HL-60 (cell line): ENCODE data around the gene MAP4K4.

Experiments used
- DNase-seq, 2 experiments: peaks; one replicate each; pipeline ENCODE4 v3.0.0-alpha.2; 2010 to 2020; ENCODE audit warnings: low read depth in 1 of 2, low spot score in 1 of 2
- H3K27ac ChIP-seq: fragments of 250-450 bp; sonication (Bioruptor Pico); replicated peaks from 2 replicates; pipeline ENCODE4 v1.5.1; 2020; ENCODE audit warnings: mild to moderate bottlenecking, moderate library complexity
- H3K27me3 ChIP-seq: fragments of 250-450 bp; sonication (Bioruptor Pico); 2 replicates; pipeline ENCODE4 v1.5.1; 2021; ENCODE audit warnings: mild to moderate bottlenecking, moderate library complexity; ENCODE audit not compliant: insufficient read depth, poor library complexity, severe bottlenecking
- H3K4me3 ChIP-seq: replicated peaks from 2 replicates; pipeline ENCODE4 v1.5.1; 2011; ENCODE audit warnings: mild to moderate bottlenecking, control low read depth, low read length; ENCODE audit not compliant: insufficient read depth
- GABPA ChIP-seq: IDR thresholded peaks from 2 replicates; pipeline ENCODE4 v1.6.1; 2012; ENCODE audit warnings: low read depth
- POLR2AphosphoS5 ChIP-seq: IDR thresholded peaks from 2 replicates; pipeline ENCODE4 v1.6.1; 2012; ENCODE audit warnings: low read depth
- SPI1 ChIP-seq: IDR thresholded peaks from 2 replicates; pipeline ENCODE4 v1.6.1; 2012; ENCODE audit warnings: low read depth, mild to moderate bottlenecking, borderline replicate concordance
- TF ChIP-seq, protein P1 (sequence below): IDR thresholded peaks from one replicate; pipeline ENCODE4 v1.5.1; 2011; ENCODE audit warnings: low read length, control low read depth, inconsistent platforms; ENCODE audit not compliant: insufficient read depth
- TF ChIP-seq, protein P2 (sequence below): IDR thresholded peaks from 2 replicates; pipeline ENCODE4 v1.6.1; 2012; ENCODE audit warnings: low read depth; ENCODE audit not compliant: insufficient replicate concordance

Gene MAP4K4

DNA sequence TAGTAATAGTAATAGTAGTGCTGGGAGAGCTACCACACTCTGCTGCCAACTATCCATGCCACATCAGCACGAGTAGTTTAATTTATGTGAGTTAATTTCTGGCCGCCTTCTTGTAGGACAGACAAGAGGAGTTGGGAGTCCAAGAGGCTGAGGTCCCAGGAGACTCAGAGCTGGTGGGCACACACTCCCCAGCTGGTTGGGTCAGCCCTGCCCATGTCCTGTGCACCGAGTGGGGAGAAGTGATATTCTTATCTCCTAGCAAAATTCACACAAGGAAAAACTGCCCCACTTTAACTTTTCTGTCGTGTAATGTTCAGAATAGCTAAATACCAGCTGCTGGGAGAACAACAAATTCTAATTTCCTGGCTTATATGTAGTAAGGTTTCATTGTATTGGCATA, 15.2 kb upstream of the MAP4K4 start:
- H3K4me3 ChIP-seq = no peak overlapping the region

DNA sequence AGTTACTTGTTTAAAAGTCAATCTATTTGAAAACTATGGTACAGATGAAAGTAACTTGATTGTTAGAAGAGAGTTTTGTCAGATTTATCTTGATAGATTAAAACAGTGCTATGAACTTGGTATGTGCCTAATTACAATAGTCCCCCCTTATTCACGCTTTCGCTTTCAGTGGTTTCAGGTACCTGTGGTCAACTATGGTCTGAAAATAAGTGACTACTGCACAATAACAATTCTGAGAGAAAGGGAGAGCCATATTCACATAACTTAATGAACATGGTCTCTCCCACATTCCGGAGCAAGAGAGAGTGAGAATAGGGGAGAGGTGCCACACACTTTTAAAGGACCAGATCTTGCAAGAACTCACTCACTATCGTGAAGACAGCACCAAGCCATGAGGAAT, 13.2 kb upstream of the MAP4K4 start:
- H3K27ac ChIP-seq = no peak overlapping the region
- H3K4me3 ChIP-seq = no peak overlapping the region
- DNase-seq = no peak
- H3K27me3 ChIP-seq = no peaks in the 10 kb centered on the region
- TF ChIP-seq POLR2AphosphoS5 (no peak), SPI1 (no peak), GABPA (no peak)
- TF ChIP-seq, protein P1, sequence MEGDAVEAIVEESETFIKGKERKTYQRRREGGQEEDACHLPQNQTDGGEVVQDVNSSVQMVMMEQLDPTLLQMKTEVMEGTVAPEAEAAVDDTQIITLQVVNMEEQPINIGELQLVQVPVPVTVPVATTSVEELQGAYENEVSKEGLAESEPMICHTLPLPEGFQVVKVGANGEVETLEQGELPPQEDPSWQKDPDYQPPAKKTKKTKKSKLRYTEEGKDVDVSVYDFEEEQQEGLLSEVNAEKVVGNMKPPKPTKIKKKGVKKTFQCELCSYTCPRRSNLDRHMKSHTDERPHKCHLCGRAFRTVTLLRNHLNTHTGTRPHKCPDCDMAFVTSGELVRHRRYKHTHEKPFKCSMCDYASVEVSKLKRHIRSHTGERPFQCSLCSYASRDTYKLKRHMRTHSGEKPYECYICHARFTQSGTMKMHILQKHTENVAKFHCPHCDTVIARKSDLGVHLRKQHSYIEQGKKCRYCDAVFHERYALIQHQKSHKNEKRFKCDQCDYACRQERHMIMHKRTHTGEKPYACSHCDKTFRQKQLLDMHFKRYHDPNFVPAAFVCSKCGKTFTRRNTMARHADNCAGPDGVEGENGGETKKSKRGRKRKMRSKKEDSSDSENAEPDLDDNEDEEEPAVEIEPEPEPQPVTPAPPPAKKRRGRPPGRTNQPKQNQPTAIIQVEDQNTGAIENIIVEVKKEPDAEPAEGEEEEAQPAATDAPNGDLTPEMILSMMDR = no peak
- TF ChIP-seq, protein P2, sequence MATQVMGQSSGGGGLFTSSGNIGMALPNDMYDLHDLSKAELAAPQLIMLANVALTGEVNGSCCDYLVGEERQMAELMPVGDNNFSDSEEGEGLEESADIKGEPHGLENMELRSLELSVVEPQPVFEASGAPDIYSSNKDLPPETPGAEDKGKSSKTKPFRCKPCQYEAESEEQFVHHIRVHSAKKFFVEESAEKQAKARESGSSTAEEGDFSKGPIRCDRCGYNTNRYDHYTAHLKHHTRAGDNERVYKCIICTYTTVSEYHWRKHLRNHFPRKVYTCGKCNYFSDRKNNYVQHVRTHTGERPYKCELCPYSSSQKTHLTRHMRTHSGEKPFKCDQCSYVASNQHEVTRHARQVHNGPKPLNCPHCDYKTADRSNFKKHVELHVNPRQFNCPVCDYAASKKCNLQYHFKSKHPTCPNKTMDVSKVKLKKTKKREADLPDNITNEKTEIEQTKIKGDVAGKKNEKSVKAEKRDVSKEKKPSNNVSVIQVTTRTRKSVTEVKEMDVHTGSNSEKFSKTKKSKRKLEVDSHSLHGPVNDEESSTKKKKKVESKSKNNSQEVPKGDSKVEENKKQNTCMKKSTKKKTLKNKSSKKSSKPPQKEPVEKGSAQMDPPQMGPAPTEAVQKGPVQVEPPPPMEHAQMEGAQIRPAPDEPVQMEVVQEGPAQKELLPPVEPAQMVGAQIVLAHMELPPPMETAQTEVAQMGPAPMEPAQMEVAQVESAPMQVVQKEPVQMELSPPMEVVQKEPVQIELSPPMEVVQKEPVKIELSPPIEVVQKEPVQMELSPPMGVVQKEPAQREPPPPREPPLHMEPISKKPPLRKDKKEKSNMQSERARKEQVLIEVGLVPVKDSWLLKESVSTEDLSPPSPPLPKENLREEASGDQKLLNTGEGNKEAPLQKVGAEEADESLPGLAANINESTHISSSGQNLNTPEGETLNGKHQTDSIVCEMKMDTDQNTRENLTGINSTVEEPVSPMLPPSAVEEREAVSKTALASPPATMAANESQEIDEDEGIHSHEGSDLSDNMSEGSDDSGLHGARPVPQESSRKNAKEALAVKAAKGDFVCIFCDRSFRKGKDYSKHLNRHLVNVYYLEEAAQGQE = no peak

More for the DNA sequence above, 15.2 kb upstream of the MAP4K4 start:
- TF ChIP-seq, protein P2 = no peak
- no peak for TF ChIP-seq GABPA
- no peak for TF ChIP-seq POLR2AphosphoS5
- TF ChIP-seq, protein P1 = no peak
- TF ChIP-seq SPI1 = no peak
- Histone ChIP-seq H3K27ac (no peak overlapping the region), H3K27me3 (no peaks in the 10 kb centered on the region)
- DNase-seq = no peak

DNA sequence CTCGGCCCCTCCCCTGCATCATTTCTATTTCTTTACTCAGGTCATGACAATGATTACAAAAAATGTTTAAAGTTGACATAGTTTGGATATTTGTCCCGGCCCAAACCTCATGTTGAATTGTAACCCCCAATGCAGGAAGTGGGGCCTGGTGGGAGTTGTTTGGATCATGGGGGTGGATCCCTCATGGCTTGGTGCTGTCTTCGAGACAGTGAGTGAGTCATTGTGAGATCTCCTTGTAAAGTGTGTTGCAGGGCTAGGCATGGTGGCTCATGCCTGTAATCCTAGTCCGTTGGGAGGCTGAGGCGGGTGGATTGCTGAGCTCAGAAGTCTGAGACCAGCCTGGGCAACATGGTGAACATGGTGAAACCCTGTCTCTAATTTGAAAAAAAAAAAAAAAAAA, 9.2 kb upstream of the MAP4K4 start:
- Histone ChIP-seq H3K27ac (no peak overlapping the region), H3K4me3 (no peak overlapping the region), H3K27me3 (no peaks in the 10 kb centered on the region)
- no peak for DNase-seq
- no peak for TF ChIP-seq SPI1
- no peak for TF ChIP-seq GABPA
- TF ChIP-seq, protein P1 = no peak
- TF ChIP-seq, protein P2 = no peak
- no peak for TF ChIP-seq POLR2AphosphoS5
